Natural killer cell (primary cell): Measurements from ENCODE around the gene C17orf100. TPM values are rescaled to one million over a fixed set of nuclear protein-coding genes. Genes with fewer than 3 reads are reported as not detected.

Experiments used
- ATAC-seq, 3 donors: fragments of 150-1000 bp in 2 of 3; fragments of 200-7000 bp in 1 of 3; cut with Tn5 transposase; 1 replicate in 1 of 3; 2 replicates in 2 of 3; pipeline ENCODE4 v1.10.0; 2021; ENCODE audit warnings: mild to moderate bottlenecking in 2 of 3, moderate library complexity in 2 of 3
- DNase-seq, 2 donors: peaks; one replicate each; pipeline versions ENCODE4 v3.0.0 to v3.0.0-alpha.2; 2013 to 2021; ENCODE audit warnings: mixed read lengths in 1 of 2
- H3K27ac ChIP-seq: one replicate; pipeline ENCODE4 v1.5.1; 2013; ENCODE audit warnings: mild to moderate bottlenecking, low read length
- H3K27me3 ChIP-seq: one replicate; pipeline ENCODE4 v1.6.1; 2013; ENCODE audit warnings: low read length; ENCODE audit not compliant: control insufficient read depth, insufficient read depth
- H3K36me3 ChIP-seq: one replicate; pipeline ENCODE4 v1.6.1; 2013; ENCODE audit warnings: low read length; ENCODE audit not compliant: control insufficient read depth, insufficient read depth
- H3K4me1 ChIP-seq: one replicate; pipeline ENCODE4 v1.6.1; 2013; ENCODE audit warnings: low read length; ENCODE audit not compliant: control insufficient read depth, insufficient read depth
- H3K4me3 ChIP-seq: one replicate; pipeline ENCODE4 v1.5.1; 2013; ENCODE audit warnings: low read length
- H3K9me3 ChIP-seq: one replicate; pipeline ENCODE4 v1.6.1; 2013; ENCODE audit warnings: low read length; ENCODE audit not compliant: control insufficient read depth, insufficient read depth
- H3K27ac Mint-ChIP-seq, 2 donors: one replicate each; pipeline ENCODE4 v1.8.0; 2022; ENCODE audit warnings: mild to moderate bottlenecking in 2 of 2, mixed read lengths in 2 of 2, moderate library complexity in 1 of 2
- H3K27me3 Mint-ChIP-seq, 2 donors: one replicate each; pipeline ENCODE4 v1.8.0; 2022; ENCODE audit warnings: low read depth in 2 of 2, mixed read lengths in 2 of 2
- H3K36me3 Mint-ChIP-seq: one replicate; pipeline ENCODE4 v1.8.0; 2022; ENCODE audit warnings: mixed read lengths
- H3K4me1 Mint-ChIP-seq, 2 donors: one replicate each; pipeline ENCODE4 v1.8.0; 2022; ENCODE audit warnings: mixed read lengths in 2 of 2
- H3K4me3 Mint-ChIP-seq: one replicate; pipeline ENCODE4 v1.8.0; 2022; ENCODE audit warnings: mild to moderate bottlenecking, moderate library complexity, mixed read lengths
- H3K9me3 Mint-ChIP-seq, 2 donors: one replicate each; pipeline ENCODE4 v1.8.0; 2022; ENCODE audit warnings: mixed read lengths in 2 of 2
- CTCF ChIP-seq: fragments of 200-600 bp; IDR thresholded peaks from one replicate; pipeline ENCODE4 v1.8.0; 2022; ENCODE audit warnings: antibody characterized with exemption
- WGBS: methylation state at CpG from one replicate; pipeline ENCODE4 v1.1.7; 2013; ENCODE audit warnings: missing lambda C conversion rate; ENCODE audit not compliant: insufficient coverage; 5-methylcytosine and 5-hydroxymethylcytosine counted together
- intact Hi-C: fragments of 100-400 bp; cut with micrococcal nuclease; formaldehyde crosslinking; loops from one replicate; pipeline ENCODE4 v1.14.2; 2022
- total RNA-seq, 4 donors: library from RNA; stranded (reverse); fragments of 120-200 nt in 1 of 4; gene quantifications; one replicate each; pipeline versions ENCODE4 v1.2.3 to v1.2.4, GENCODE V29; 2013 to 2022

The C17orf100 gene
- total RNA-seq, 3 donors from 2014 or later (not counting 1 experiment from before 2014, with no cell fraction given), result 0.68 to 0.87 (median 0.82) TPM

- Histone ChIP-seq H3K27me3 (no peaks in the 10 kb centered on the region), H3K36me3 (no peaks in the 10 kb centered on the region), H3K4me1 (no peaks in the 10 kb centered on the region), H3K27ac (no peak overlapping the region), H3K9me3 (no peaks in the 10 kb centered on the region), H3K4me3 (no peak overlapping the region)
- intact Hi-C loops, result no loop called here
- H3K9me3 Mint-ChIP-seq, result no peaks in the 10 kb centered on the region
- H3K4me3 Mint-ChIP-seq, result no peak overlapping the region
- DNase-seq (no peak), ATAC-seq (no peak)
- H3K27ac Mint-ChIP-seq, result no peak overlapping the region
- no peaks in the 10 kb centered on the region for H3K36me3 Mint-ChIP-seq
- WGBS, result 89% methylated on average over 1 of the region's 3 CpGs
- peaks cover 33 to 58% of the 10 kb centered on the region in 2 donors for H3K27me3 Mint-ChIP-seq
- H3K4me1 Mint-ChIP-seq, result no peaks in the 10 kb centered on the region
- no peak for TF ChIP-seq CTCF
Observed at GRCh38 chr17:6683730-6684459, 32.3 kb downstream of the C17orf100 start.

GRCh38 chr17:6684460-6684783, 32.9 kb downstream of the C17orf100 start:
- Histone ChIP-seq H3K9me3 (no peaks in the 10 kb centered on the region), H3K27me3 (no peaks in the 10 kb centered on the region), H3K4me1 (no peaks in the 10 kb centered on the region), H3K27ac (no peak overlapping the region), H3K36me3 (no peaks in the 10 kb centered on the region), H3K4me3 (no peak overlapping the region)
- WGBS, result 73% methylated on average over 7 of the region's 7 CpGs
- no peak for DNase-seq
- no peak overlapping the region for H3K4me3 Mint-ChIP-seq
- TF ChIP-seq CTCF, result no peak
- H3K36me3 Mint-ChIP-seq, result no peaks in the 10 kb centered on the region
- H3K27ac Mint-ChIP-seq, result no peak overlapping the region
- H3K4me1 Mint-ChIP-seq, result no peaks in the 10 kb centered on the region
- intact Hi-C loops, result no loop called here
- peaks cover 31 to 55% of the 10 kb centered on the region in 2 donors for H3K27me3 Mint-ChIP-seq
- H3K9me3 Mint-ChIP-seq, result no peaks in the 10 kb centered on the region
- ATAC-seq, result no peak

GRCh38 chr17:6684881-6685767, 33.6 kb downstream of the C17orf100 start:
- Mint-ChIP-seq H3K27me3 (peaks cover 31 to 51% of the 10 kb centered on the region in 2 donors), H3K4me3 (no peak overlapping the region), H3K4me1 (no peaks in the 10 kb centered on the region), H3K27ac (no peak overlapping the region), H3K36me3 (no peaks in the 10 kb centered on the region), H3K9me3 (no peaks in the 10 kb centered on the region)
- no peaks in the 10 kb centered on the region for H3K4me1 ChIP-seq
- no peaks in the 10 kb centered on the region for H3K9me3 ChIP-seq
- DNase-seq (no peak), ATAC-seq (no peak)
- intact Hi-C loops, result no loop called here
- H3K27ac ChIP-seq, result no peak overlapping the region
- H3K27me3 ChIP-seq, result no peaks in the 10 kb centered on the region
- no peak overlapping the region for H3K4me3 ChIP-seq
- TF ChIP-seq CTCF, result no peak
- no peaks in the 10 kb centered on the region for H3K36me3 ChIP-seq
- 88% methylated on average over 14 of the region's 14 CpGs for WGBS
